Measurements from ENCODE around the gene ARMS2.

GRCh38 chr10:122462533-122463465, 8.3 kb downstream of the ARMS2 start:
- no peak for TF ChIP-seq CTCF (conservative IDR thresholded peaks at IDR 0.05; ENCODE audit: low read depth, low read length)
- TF ChIP-seq EZH2 (IDR thresholded peaks at IDR 0.05; ENCODE audit: low read length, unreplicated experiment) = no peak
- TF ChIP-seq EZH2phosphoT487 (IDR thresholded peaks at IDR 0.05; ENCODE audit: borderline replicate concordance, low read length) = no peak
